Measurements from ENCODE around the gene SCLY. TPM values are rescaled to one million over a fixed set of nuclear protein-coding genes. Genes with fewer than 3 reads are reported as not detected.

Gene SCLY
- total RNA-seq, 1 experiment from 2014 or later, result 28.7 TPM

- no TSS peak for BruUV-seq (replicated peaks)
These were observed 73.6 kb downstream of the SCLY start for GRCh38 chr2:238134393-238134785.

More at GRCh38 chr2:238134393-238134785, 73.6 kb downstream of the SCLY start:
- Histone ChIP-seq H3K9me3 (ENCODE audit: control insufficient read depth in 1 of 2, insufficient read depth in 1 of 2, low read depth in 1 of 2, low read length in 2 of 2) (no peaks in the 10 kb centered on the region), H2AFZ (ENCODE audit: low read depth, low read length, poor library complexity, severe bottlenecking) (no peak overlapping the region), H3K4me2 (ENCODE audit: low read length) (no peak overlapping the region), H3K27me3 (ENCODE audit: insufficient read depth, low read length) (no peaks in the 10 kb centered on the region), H3K4me3 (replicated peaks in 1 of 2; ENCODE audit: low read depth in 1 of 2, low read length in 2 of 2) (no peak overlapping the region), H3K4me1 (ENCODE audit: control insufficient read depth in 1 of 2, insufficient read depth in 2 of 2, low read length in 2 of 2) (peaks cover 16 to 17% of the 10 kb centered on the region in 2 experiments), H3K9ac (ENCODE audit: low read length) (no peak overlapping the region), H4K20me1 (ENCODE audit: insufficient read depth) (no peaks in the 10 kb centered on the region), H3K79me2 (ENCODE audit: insufficient read depth, low read length) (no peaks in the 10 kb centered on the region), H3K27ac (ENCODE audit: low read depth, low read length) (no peak overlapping the region), H3K9me2 (ENCODE audit: insufficient read depth) (no peaks in the 10 kb centered on the region), H3K36me3 (ENCODE audit: control insufficient read depth in 1 of 2, insufficient read depth in 2 of 2, low read length in 2 of 2) (no peaks in the 10 kb centered on the region)
- ATAC-seq (no peak), DNase-seq (ENCODE audit: low read depth, low spot score) (no peak)
- no peak for TF ChIP-seq JUND (IDR thresholded peaks at IDR 0.05)
- no peak for TF ChIP-seq EZH2 (IDR thresholded peaks at IDR 0.05)
- TF ChIP-seq ELF1 (IDR thresholded peaks at IDR 0.05; ENCODE audit: borderline replicate concordance, low read depth), result no peak
- no peak for TF ChIP-seq EZH2phosphoT487 (IDR thresholded peaks at IDR 0.05; ENCODE audit: borderline replicate concordance)
- TF ChIP-seq POLR2A (IDR thresholded peaks at IDR 0.05; ENCODE audit: borderline replicate concordance, extremely low read depth, insufficient read depth, insufficient read length), result no peak
- TF ChIP-seq MAX (IDR thresholded peaks at IDR 0.05), result no peak
- no peak for TF ChIP-seq RAD21 (IDR thresholded peaks at IDR 0.05; ENCODE audit: low read depth)
- no peak for TF ChIP-seq CBX3 (IDR thresholded peaks at IDR 0.05; ENCODE audit: low read depth)
- TF ChIP-seq YY1 (IDR thresholded peaks at IDR 0.05; ENCODE audit: extremely low read depth, insufficient replicate concordance, low read depth, low read length), result no peak
- no peak for TF ChIP-seq EGR1 (IDR thresholded peaks at IDR 0.05; ENCODE audit: low read depth)
- TF ChIP-seq REST (IDR thresholded peaks at IDR 0.05; ENCODE audit: low read depth), result no peak
- no peak for TF ChIP-seq TCF7L2 (IDR thresholded peaks at IDR 0.05; ENCODE audit: borderline replicate concordance, extremely low read depth, insufficient read depth, insufficient read length)
- TF ChIP-seq ATF3 (IDR thresholded peaks at IDR 0.05), result no peak
- TF ChIP-seq CTCF (IDR thresholded peaks at IDR 0.05 in 2 of 3, conservative IDR thresholded peaks at IDR 0.05 in 1 of 3; ENCODE audit: borderline replicate concordance in 1 of 3, insufficient read depth in 1 of 3, low read depth in 2 of 3, low read length in 2 of 3), result no peak
- no peak for TF ChIP-seq ZBTB33 (IDR thresholded peaks at IDR 0.05; ENCODE audit: extremely low read depth, insufficient replicate concordance, low read length)
- ChIA-PET RAD21 (ENCODE audit: low non-redundant PET in 1 of 2, low total read pairs in 2 of 2, uncharacterized antibody in 2 of 2, unreplicated experiment in 2 of 2) (no interaction called here), POLR2A (no interaction called here), CTCF (no interaction called here)
- intact Hi-C loops (cut with micrococcal nuclease), result no loop called here
